Trophoblast cell (in vitro differentiated cells and primary cell): Measurements from ENCODE around the gene GBF1.

ENCODE experiments used
- DNase-seq, 2 donors: peaks; one replicate each; pipeline ENCODE4 v3.0.0-alpha.2; 2016
- H2AFZ ChIP-seq: 2 replicates; pipeline ENCODE4 v1.6.1; 2013; ENCODE audit warnings: low read length, moderate library complexity, mild to moderate bottlenecking; ENCODE audit not compliant: insufficient read depth, poor library complexity
- H2AK5ac ChIP-seq: 2 replicates; pipeline ENCODE4 v1.6.1; 2013; ENCODE audit warnings: mild to moderate bottlenecking, low read length
- H2BK120ac ChIP-seq: 2 replicates; pipeline ENCODE4 v1.6.1; 2013; ENCODE audit warnings: low read length, mild to moderate bottlenecking, moderate library complexity; ENCODE audit not compliant: insufficient read depth, poor library complexity
- H2BK12ac ChIP-seq: 2 replicates; pipeline ENCODE4 v1.6.1; 2013; ENCODE audit warnings: mild to moderate bottlenecking, low read length, moderate library complexity
- H2BK5ac ChIP-seq: 2 replicates; pipeline ENCODE4 v1.6.1; 2013; ENCODE audit warnings: low read length, low read depth, moderate library complexity, mild to moderate bottlenecking; ENCODE audit not compliant: poor library complexity
- H3K14ac ChIP-seq: 2 replicates; pipeline ENCODE4 v1.6.1; 2013; ENCODE audit warnings: mild to moderate bottlenecking, low read length
- H3K18ac ChIP-seq: 2 replicates; pipeline ENCODE4 v1.6.1; 2013; ENCODE audit warnings: mild to moderate bottlenecking, low read length
- H3K23ac ChIP-seq: 2 replicates; pipeline ENCODE4 v1.6.1; 2013; ENCODE audit warnings: low read length
- H3K27ac ChIP-seq: 2 replicates; pipeline ENCODE4 v1.5.1; 2013; ENCODE audit warnings: low read depth, mild to moderate bottlenecking, inconsistent platforms, low read length, moderate library complexity
- H3K27me3 ChIP-seq: 2 replicates; pipeline ENCODE4 v1.6.1; 2013; ENCODE audit warnings: inconsistent platforms, mild to moderate bottlenecking, low read length, moderate library complexity; ENCODE audit not compliant: insufficient read depth
- H3K36me3 ChIP-seq, 2 experiments: 1 replicate in 1 of 2; 2 replicates in 1 of 2; pipeline ENCODE4 v1.6.1; 2013; ENCODE audit warnings: low read length in 2 of 2, mild to moderate bottlenecking in 2 of 2, moderate library complexity in 1 of 2; ENCODE audit not compliant: insufficient read depth in 2 of 2, control insufficient read depth in 1 of 2
- H3K4ac ChIP-seq: 2 replicates; pipeline ENCODE4 v1.6.1; 2013; ENCODE audit warnings: low read depth, mild to moderate bottlenecking, low read length, moderate library complexity
- H3K4me1 ChIP-seq, 2 experiments: 1 replicate in 1 of 2; 2 replicates in 1 of 2; pipeline ENCODE4 v1.6.1; 2013; ENCODE audit warnings: low read length in 2 of 2, mild to moderate bottlenecking in 2 of 2, moderate library complexity in 1 of 2; ENCODE audit not compliant: insufficient read depth in 2 of 2, control insufficient read depth in 1 of 2
- H3K4me2 ChIP-seq: 2 replicates; pipeline ENCODE4 v1.6.1; 2013; ENCODE audit warnings: inconsistent platforms, mild to moderate bottlenecking, low read length, moderate library complexity
- H3K4me3 ChIP-seq: 2 replicates; pipeline ENCODE4 v1.5.1; 2013; ENCODE audit warnings: mild to moderate bottlenecking, low read depth, low read length, inconsistent platforms
- H3K79me1 ChIP-seq: one replicate; pipeline ENCODE4 v1.6.1; 2013; ENCODE audit warnings: low read length
- H3K79me2 ChIP-seq: 2 replicates; pipeline ENCODE4 v1.6.1; 2013; ENCODE audit warnings: low read length, mild to moderate bottlenecking; ENCODE audit not compliant: control insufficient read depth, insufficient read depth, poor library complexity
- H3K9ac ChIP-seq: 2 replicates; pipeline ENCODE4 v1.6.1; 2013; ENCODE audit warnings: mild to moderate bottlenecking, low read length
- H3K9me3 ChIP-seq: 2 replicates; pipeline ENCODE4 v1.6.1; 2013; ENCODE audit warnings: low read depth, mild to moderate bottlenecking, control low read depth, inconsistent platforms, low read length; ENCODE audit not compliant: insufficient read depth
- H4K12ac ChIP-seq: 2 replicates; pipeline ENCODE4 v1.6.1; 2013; ENCODE audit warnings: low read depth, mild to moderate bottlenecking, low read length, moderate library complexity
- H4K8ac ChIP-seq: 2 replicates; pipeline ENCODE4 v1.6.1; 2013; ENCODE audit warnings: low read depth, mild to moderate bottlenecking, low read length, moderate library complexity
- H4K91ac ChIP-seq: one replicate; pipeline ENCODE4 v1.6.1; 2013; ENCODE audit warnings: low read depth, mild to moderate bottlenecking, low read length, moderate library complexity
- WGBS: extraction: QIAGEN DNeasy Blood & Tissue Kit; methylation state at CpG from one replicate; pipeline ENCODE4 v1.1.7; 2013; ENCODE audit warnings: missing lambda C conversion rate; ENCODE audit not compliant: insufficient read length, insufficient coverage; ENCODE audit errors: extremely low coverage; 5-methylcytosine and 5-hydroxymethylcytosine counted together

GBF1 gene

DNA sequence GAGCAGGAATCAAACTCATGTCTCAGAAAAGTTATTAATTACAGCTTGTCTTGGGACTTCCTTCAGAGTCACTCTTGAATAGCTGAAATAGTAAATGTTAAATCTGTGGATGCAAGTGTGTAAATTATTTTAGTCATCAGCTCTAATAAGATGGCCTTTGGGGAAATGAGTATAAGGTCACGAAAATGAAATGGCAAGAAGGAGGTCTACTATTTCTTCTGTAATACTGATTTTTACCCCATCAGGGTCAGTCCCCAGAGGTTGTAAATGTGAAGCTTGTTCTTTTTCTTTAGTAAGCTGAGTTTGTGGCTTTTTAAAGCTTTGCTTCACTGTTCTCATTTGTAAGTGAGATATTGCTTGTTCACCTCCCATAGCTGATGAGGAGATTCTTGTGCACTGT lies 63.9 kb downstream of the GBF1 start:
- no peak overlapping the region for H4K91ac ChIP-seq
- no peak overlapping the region for H4K12ac ChIP-seq
- H3K18ac ChIP-seq, result no peak overlapping the region
- H3K23ac ChIP-seq, result no peak overlapping the region
- no peaks in the 10 kb centered on the region for H3K79me1 ChIP-seq
- no peak overlapping the region for H3K27ac ChIP-seq
- no peak overlapping the region for H2BK12ac ChIP-seq
- H2BK120ac ChIP-seq, result no peak overlapping the region
- no peak overlapping the region for H3K9ac ChIP-seq
- H3K4me2 ChIP-seq, result no peak overlapping the region
- H3K79me2 ChIP-seq, result no peaks in the 10 kb centered on the region
- H3K4me1 ChIP-seq, result peaks cover 4 to 14% of the 10 kb centered on the region in 2 experiments
- H2AFZ ChIP-seq, result no peak overlapping the region
- no peak overlapping the region for H3K14ac ChIP-seq
- no peak overlapping the region for H2BK5ac ChIP-seq
- no peaks in the 10 kb centered on the region for H3K36me3 ChIP-seq
- no peak overlapping the region for H2AK5ac ChIP-seq
- no peak overlapping the region for H4K8ac ChIP-seq
- H3K27me3 ChIP-seq, result no peaks in the 10 kb centered on the region
- H3K4me3 ChIP-seq, result no peak overlapping the region
- no CpG with 5 or more reads among the region's 1 CpG for WGBS
- H3K4ac ChIP-seq, result no peak overlapping the region
- H3K9me3 ChIP-seq, result no peaks in the 10 kb centered on the region
- DNase-seq, result no peak

DNA sequence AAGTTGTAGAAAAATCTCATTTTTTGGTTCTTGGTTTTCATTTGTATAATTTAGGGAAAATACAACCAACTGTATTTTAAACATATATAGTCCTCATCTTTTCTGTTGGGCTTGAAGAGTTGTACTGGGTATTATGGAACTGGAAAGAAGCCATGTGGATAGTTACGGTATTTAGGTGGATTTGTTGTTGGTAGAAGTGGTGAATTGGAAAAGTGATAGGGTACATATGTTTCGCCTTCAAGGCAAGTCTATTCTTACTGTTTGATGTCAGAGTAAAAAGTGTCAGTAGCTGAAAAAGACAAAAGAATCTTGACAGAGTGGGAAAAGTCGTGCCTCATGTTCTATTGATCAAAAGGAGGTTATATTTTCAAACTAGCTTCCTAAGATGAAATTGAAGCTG lies 64.6 kb downstream of the GBF1 start:
- Histone ChIP-seq H3K79me2 (no peaks in the 10 kb centered on the region), H2AFZ (no peak overlapping the region), H3K4me1 (peaks cover 4 to 14% of the 10 kb centered on the region in 2 experiments), H3K9me3 (no peaks in the 10 kb centered on the region), H2AK5ac (no peak overlapping the region), H3K27ac (no peak overlapping the region), H4K91ac (no peak overlapping the region), H3K23ac (no peak overlapping the region), H2BK120ac (no peak overlapping the region), H3K79me1 (no peaks in the 10 kb centered on the region), H3K4ac (no peak overlapping the region), H4K8ac (no peak overlapping the region), H3K4me2 (no peak overlapping the region), H2BK5ac (no peak overlapping the region), H3K14ac (no peak overlapping the region), H3K9ac (no peak overlapping the region), H3K36me3 (no peaks in the 10 kb centered on the region), H4K12ac (no peak overlapping the region), H2BK12ac (no peak overlapping the region), H3K4me3 (no peak overlapping the region), H3K27me3 (no peaks in the 10 kb centered on the region), H3K18ac (no peak overlapping the region)
- no peak for DNase-seq
- 100% methylated on average over 2 of the region's 3 CpGs for WGBS

DNA sequence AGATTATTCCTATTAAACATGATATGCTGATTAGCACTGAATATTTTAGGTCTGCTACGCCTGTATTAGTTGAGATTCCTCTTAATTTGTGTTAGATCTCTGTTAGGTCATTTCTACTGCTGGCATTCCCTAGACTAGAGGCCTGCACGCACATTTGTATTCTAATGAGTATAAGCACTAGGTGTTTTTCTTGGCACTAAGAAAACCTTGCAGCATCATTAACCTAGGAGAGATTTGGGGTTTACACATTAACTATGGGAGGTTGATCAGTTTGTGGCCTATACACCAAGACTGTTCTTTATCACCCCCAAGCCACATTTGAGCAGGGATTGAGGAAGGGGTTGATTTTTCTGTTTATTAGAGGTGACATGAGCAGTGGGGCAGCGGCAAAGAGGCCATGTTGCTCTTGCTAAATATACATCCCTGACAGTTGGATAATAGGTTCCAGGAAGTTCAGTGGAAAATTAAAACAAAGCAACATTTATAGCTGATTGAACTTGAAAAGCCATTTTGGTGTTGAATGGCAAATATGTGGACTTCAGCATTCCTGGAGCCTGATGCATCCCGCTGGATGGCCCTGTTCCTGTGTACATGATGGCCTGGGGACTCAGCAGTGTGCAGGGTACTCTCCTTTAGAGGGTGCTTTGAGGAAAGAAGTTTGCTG lies 65.2 kb downstream of the GBF1 start:
- H3K18ac ChIP-seq, result no peak overlapping the region
- no peak overlapping the region for H4K12ac ChIP-seq
- no peaks in the 10 kb centered on the region for H3K9me3 ChIP-seq
- H3K27me3 ChIP-seq, result no peaks in the 10 kb centered on the region
- H3K4me1 ChIP-seq, result peaks cover 4 to 14% of the 10 kb centered on the region in 2 experiments
- H3K4ac ChIP-seq, result no peak overlapping the region
- H4K8ac ChIP-seq, result no peak overlapping the region
- H3K9ac ChIP-seq, result no peak overlapping the region
- H3K23ac ChIP-seq, result no peak overlapping the region
- H3K4me2 ChIP-seq, result peak overlapping the region; percentile 22
- H2BK12ac ChIP-seq, result no peak overlapping the region
- H3K14ac ChIP-seq, result no peak overlapping the region
- H2BK120ac ChIP-seq, result no peak overlapping the region
- peak; percentile 43 to 73 for DNase-seq
- no peak overlapping the region for H4K91ac ChIP-seq
- H2AFZ ChIP-seq, result no peak overlapping the region
- H2AK5ac ChIP-seq, result no peak overlapping the region
- H3K79me1 ChIP-seq, result no peaks in the 10 kb centered on the region
- H3K27ac ChIP-seq, result no peak overlapping the region
- H3K4me3 ChIP-seq, result no peak overlapping the region
- no peaks in the 10 kb centered on the region for H3K79me2 ChIP-seq
- WGBS, result no CpG with 5 or more reads among the region's 4 CpGs
- no peak overlapping the region for H2BK5ac ChIP-seq
- peaks cover 0 to 4% of the 10 kb centered on the region in 2 experiments for H3K36me3 ChIP-seq

DNA sequence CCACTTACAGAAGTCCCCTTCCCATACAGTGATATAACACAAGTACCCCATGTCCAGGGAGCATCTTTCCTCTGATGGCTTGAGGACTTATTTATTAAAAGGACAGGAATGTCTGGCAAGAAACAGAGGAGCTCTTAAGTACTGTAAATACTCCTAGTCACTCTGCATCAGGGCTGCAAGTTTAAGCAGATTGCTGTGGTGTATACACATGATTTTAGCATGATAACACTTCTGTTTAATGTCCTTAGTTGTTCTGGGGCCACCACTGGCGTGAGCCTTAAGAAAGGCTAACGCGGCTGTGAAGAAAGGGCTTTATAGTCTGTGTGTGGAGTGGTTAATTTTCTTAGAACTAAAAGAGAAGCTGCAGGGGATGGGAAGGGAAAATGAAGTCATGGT lies 65.7 kb downstream of the GBF1 start:
- Histone ChIP-seq H2BK120ac (no peak overlapping the region), H2AK5ac (no peak overlapping the region), H3K23ac (no peak overlapping the region), H4K8ac (no peak overlapping the region), H2AFZ (no peak overlapping the region), H3K4ac (no peak overlapping the region), H3K79me2 (no peaks in the 10 kb centered on the region), H3K18ac (no peak overlapping the region), H2BK5ac (no peak overlapping the region), H4K91ac (no peak overlapping the region), H3K9ac (no peak overlapping the region), H3K4me2 (peak overlapping the region; percentile 22), H3K27me3 (no peaks in the 10 kb centered on the region), H3K27ac (no peak overlapping the region), H3K9me3 (no peaks in the 10 kb centered on the region), H3K36me3 (peaks cover 0 to 4% of the 10 kb centered on the region in 2 experiments), H3K4me1 (peaks cover 4 to 14% of the 10 kb centered on the region in 2 experiments), H3K4me3 (no peak overlapping the region), H3K79me1 (no peaks in the 10 kb centered on the region), H2BK12ac (no peak overlapping the region), H3K14ac (no peak overlapping the region), H4K12ac (no peak overlapping the region)
- no CpG with 5 or more reads among the region's 3 CpGs for WGBS
- DNase-seq, result no peak
